ENCODE data around the gene CFAP57. TPM values are rescaled to one million over a fixed set of nuclear protein-coding genes. Genes with fewer than 3 reads are reported as not detected.

The CFAP57 gene
- total and polyA plus RNA-seq, 2 of the 8 experiments (the other 6 are each of a cell fraction or from before 2014, with no cell fraction given) = 0.20 to 0.80 TPM

- CTCF ChIA-PET (ENCODE audit: partially characterized antibody) = interaction anchor here (0.7 to 1.5 kb wide), 3 partner anchors 13 to 59 kb away, joined by 3 read pairs; no protein-coding TSS in a partner anchor
- Histone ChIP-seq H3K4ac (replicated peaks; ENCODE audit: insufficient read length, low read depth, low read length) (no peak overlapping the region), H3K18ac (ENCODE audit: extremely low read depth, low read length) (no peak overlapping the region), H3K56ac (replicated peaks; ENCODE audit: insufficient read length, low read depth, low read length) (no peak overlapping the region), H2AFZ (ENCODE audit: low read length) (peak overlapping the region; percentile 70; the same call in 1 of the 2 replicates), H3K14ac (ENCODE audit: insufficient read length) (no peak overlapping the region), H3K4me3 (ENCODE audit: extremely low read depth in 1 of 4, insufficient read depth in 2 of 4, low read depth in 3 of 4, low read length in 4 of 4) (no peak overlapping the region), H4K5ac (ENCODE audit: insufficient read length, low read depth, low read length) (no peak overlapping the region), H3K23me2 (ENCODE audit: low read depth, low read length) (no peaks in the 10 kb centered on the region; the same call in 1 of the 2 replicates), H3K23ac (ENCODE audit: insufficient read length) (no peak overlapping the region), H3K36me3 (ENCODE audit: control insufficient read depth in 2 of 4, insufficient read depth in 4 of 4, low read length in 3 of 4) (no peaks in the 10 kb centered on the region), H3K79me2 (ENCODE audit: control insufficient read depth in 1 of 2, insufficient read depth in 2 of 2, low read length in 2 of 2) (no peaks in the 10 kb centered on the region), H2BK5ac (ENCODE audit: low read depth, low read length) (no peak overlapping the region), H4K91ac (replicated peaks; ENCODE audit: insufficient read length, low read length) (no peak overlapping the region), H4K20me1 (replicated peaks in 1 of 2; ENCODE audit: control insufficient read depth in 1 of 2, insufficient read depth in 2 of 2, low read length in 2 of 2) (no peaks in the 10 kb centered on the region), H2AK5ac (ENCODE audit: low read depth, low read length) (no peak overlapping the region), H4K8ac (ENCODE audit: extremely low read depth, insufficient read depth, low read length) (no peak overlapping the region), H2BK20ac (ENCODE audit: low read length) (no peak overlapping the region), H3K4me2 (ENCODE audit: insufficient read depth in 1 of 2, low read depth in 2 of 2, low read length in 2 of 2) (no peak overlapping the region), H3K9ac (replicated peaks in 1 of 4; ENCODE audit: extremely low read depth in 1 of 4, low read depth in 3 of 4, low read length in 3 of 4) (no peak overlapping the region), H3K27me3 (replicated peaks in 1 of 4; ENCODE audit: control insufficient read depth in 3 of 4, extremely low read depth in 1 of 4, insufficient read depth in 3 of 4, low read length in 3 of 4) (no peaks in the 10 kb centered on the region), H3K27ac (ENCODE audit: low read depth, low read length) (no peak overlapping the region), H2BK15ac (ENCODE audit: low read length) (no peak overlapping the region), H3K79me1 (ENCODE audit: low read depth, low read length) (no peaks in the 10 kb centered on the region), H2BK120ac (replicated peaks; ENCODE audit: low read depth, low read length) (no peak overlapping the region), H3K9me3 (ENCODE audit: insufficient read depth in 2 of 2, low read depth in 1 of 2, low read length in 1 of 2) (no peaks in the 10 kb centered on the region), H3K4me1 (replicated peaks in 1 of 4; ENCODE audit: control insufficient read depth in 3 of 4, insufficient read depth in 4 of 4, low read length in 3 of 4) (peaks cover 1 to 8% (median 6%) of the 10 kb centered on the region in 4 experiments; a peak in 5 of 7 replicates), H2BK12ac (ENCODE audit: low read depth, low read length) (no peak overlapping the region)
- POLR2A ChIA-PET (ENCODE audit: partially characterized antibody) = interaction anchor here (0.7 to 1.4 kb wide), 2 partner anchors 13 to 14 kb away, joined by 3 read pairs; partner anchors contain the start of gene C1orf210
- no peak for DNase-seq (ENCODE audit: low read depth in 1 of 2, low spot score in 2 of 2)
- no peak for FAIRE-seq
- TF ChIP-seq MAFK (IDR thresholded peaks at IDR 0.05; ENCODE audit: low read depth, low read length) (no peak), FOSL1 (IDR thresholded peaks at IDR 0.05; ENCODE audit: insufficient read depth, low read depth, low read length) (no peak), GTF2F1 (IDR thresholded peaks at IDR 0.05; ENCODE audit: borderline replicate concordance, low read depth, low read length) (no peak), POU5F1 (IDR thresholded peaks at IDR 0.05; ENCODE audit: low read depth, low read length) (no peak), YY1 (IDR thresholded peaks at IDR 0.05; ENCODE audit: low read depth, low read length) (no peak)
Measured at GRCh38 chr1:43299101-43299500, 127.0 kb downstream of the CFAP57 start.

Data from H1 (cell line).